Activated T-helper 1 cell treated with anti-CD3 and anti-CD28 coated beads, Interleukin-12 subunit alpha, Interleukin-12 subunit beta, Interleukin-2, Interleukin-4 antibody, amounts not matched to agents 30 ng/mL and 10 ng/mL and 1 ng/mL, durations not matched to agents 14 hours and 24 hours and 36 hours (primary cell): ENCODE measurements around the gene DIPK1B. TPM values are rescaled to one million over a fixed set of nuclear protein-coding genes. Genes with fewer than 3 reads are reported as not detected.

Experiments used
- DNase-seq: peaks from one replicate; pipeline ENCODE4 v3.0.0; 2021; ENCODE audit warnings: low spot score
- H3K27ac Mint-ChIP-seq: one replicate; pipeline ENCODE4 v1.8.0; 2021; ENCODE audit warnings: mild to moderate bottlenecking, mixed read lengths
- H3K27me3 Mint-ChIP-seq: one replicate; pipeline ENCODE4 v1.8.0; 2022; ENCODE audit warnings: mild to moderate bottlenecking, moderate library complexity, mixed read lengths; ENCODE audit not compliant: insufficient read depth
- H3K36me3 Mint-ChIP-seq: one replicate; pipeline ENCODE4 v1.8.0; 2021; ENCODE audit warnings: low read depth, mixed read lengths
- H3K4me1 Mint-ChIP-seq: one replicate; pipeline ENCODE4 v1.8.0; 2021; ENCODE audit warnings: low read depth, mixed read lengths
- H3K4me3 Mint-ChIP-seq: one replicate; pipeline ENCODE4 v1.8.0; 2021; ENCODE audit warnings: mild to moderate bottlenecking, moderate library complexity, mixed read lengths
- H3K9me3 Mint-ChIP-seq: one replicate; pipeline ENCODE4 v1.8.0; 2021; ENCODE audit warnings: mixed read lengths
- intact Hi-C: fragments of 100-400 bp; cut with micrococcal nuclease; formaldehyde crosslinking; loops from one replicate; pipeline ENCODE4 v1.15.1; 2024
- total RNA-seq: library from RNA; stranded (reverse); gene quantifications from 2 replicates; pipeline ENCODE4 v1.2.3, GENCODE V29; 2022

The DIPK1B gene
- total RNA-seq, 1 donor from 2014 or later = 0.88 TPM

DNA sequence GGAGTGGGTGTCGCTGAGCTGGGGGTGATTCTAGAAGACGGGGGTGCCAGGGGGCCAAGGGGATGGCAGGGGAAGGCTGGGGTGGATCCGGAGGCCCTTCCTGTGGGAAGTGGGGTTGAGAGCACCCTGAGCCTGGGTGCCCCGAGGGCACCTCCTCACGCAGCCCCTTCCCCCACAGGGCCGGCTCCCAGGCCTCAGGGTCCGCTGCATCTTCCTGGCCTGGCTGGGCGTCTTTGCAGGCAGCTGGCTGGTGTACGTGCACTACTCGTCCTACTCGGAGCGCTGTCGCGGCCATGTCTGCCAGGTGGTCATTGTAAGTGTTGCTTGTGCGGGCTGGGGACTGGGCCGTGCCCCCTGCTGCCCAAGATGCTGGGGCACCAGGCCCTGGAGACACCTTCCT is 5.0 kb downstream of the DIPK1B start:
- intact Hi-C loops = no loop called here
- Mint-ChIP-seq H3K4me1 (no peaks in the 10 kb centered on the region), H3K4me3 (no peak overlapping the region), H3K36me3 (peaks cover 3% of the 10 kb centered on the region), H3K27me3 (peaks cover 3% of the 10 kb centered on the region), H3K27ac (no peak overlapping the region), H3K9me3 (no peaks in the 10 kb centered on the region)
- no peak for DNase-seq

- peaks cover 5% of the 10 kb centered on the region for H3K36me3 Mint-ChIP-seq
- no peak for DNase-seq
- H3K4me3 Mint-ChIP-seq = no peak overlapping the region
- H3K27me3 Mint-ChIP-seq = no peaks in the 10 kb centered on the region
- H3K9me3 Mint-ChIP-seq = no peaks in the 10 kb centered on the region
- H3K4me1 Mint-ChIP-seq = no peaks in the 10 kb centered on the region
- intact Hi-C loops = no loop called here
- no peak overlapping the region for H3K27ac Mint-ChIP-seq
Measured at GRCh38 chr9:136718345-136719194, 6.2 kb downstream of the DIPK1B start.

- H3K36me3 Mint-ChIP-seq = peaks cover 12% of the 10 kb centered on the region
- intact Hi-C loops = no loop called here
- H3K27me3 Mint-ChIP-seq = no peaks in the 10 kb centered on the region
Measured at GRCh38 chr9:136719195-136719880, 7.0 kb downstream of the DIPK1B start.

DNA sequence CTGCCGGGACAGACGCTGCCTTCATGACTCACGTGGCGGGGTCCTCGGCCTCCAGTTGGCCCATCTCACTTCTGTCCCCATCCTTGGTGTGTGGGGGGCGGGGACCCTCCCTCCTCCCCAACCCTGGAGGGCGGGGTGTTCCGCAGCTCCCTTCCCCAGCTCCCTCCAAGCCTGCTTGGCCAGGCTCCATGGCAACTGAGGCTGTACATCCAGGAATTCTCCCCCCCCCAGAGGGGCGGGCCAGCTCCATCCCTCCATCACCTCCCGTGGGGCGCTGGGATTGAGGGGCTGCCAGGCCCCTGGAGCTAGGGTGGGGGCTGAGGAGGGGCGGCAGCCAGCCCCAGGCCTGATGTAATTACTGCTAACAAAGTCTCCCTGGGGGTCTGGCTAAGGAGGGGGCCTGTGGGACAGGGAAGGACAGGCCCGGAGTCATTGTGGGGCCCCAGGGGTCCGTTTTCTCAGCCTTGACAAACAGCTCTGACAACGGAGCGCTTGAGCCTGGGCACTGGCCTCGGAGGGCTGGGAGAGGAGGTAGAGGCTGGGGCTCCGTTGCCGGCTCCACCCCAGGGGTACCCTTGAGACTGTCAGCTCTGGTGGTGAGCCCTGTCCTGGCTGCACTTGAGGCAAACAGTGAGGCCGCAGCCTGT is 8.0 kb downstream of the DIPK1B start:
- Mint-ChIP-seq H3K4me1 (peaks cover 6% of the 10 kb centered on the region), H3K36me3 (peaks cover 13% of the 10 kb centered on the region), H3K27ac (no peak overlapping the region), H3K9me3 (no peaks in the 10 kb centered on the region), H3K4me3 (no peak overlapping the region), H3K27me3 (no peaks in the 10 kb centered on the region)
- DNase-seq = no peak
- intact Hi-C loops = no loop called here

More at GRCh38 chr9:136719195-136719880, 7.0 kb downstream of the DIPK1B start:
- no peak overlapping the region for H3K27ac Mint-ChIP-seq
- no peak for DNase-seq
- no peak overlapping the region for H3K4me3 Mint-ChIP-seq
- peaks cover 4% of the 10 kb centered on the region for H3K4me1 Mint-ChIP-seq
- H3K9me3 Mint-ChIP-seq = no peaks in the 10 kb centered on the region

GRCh38 chr9:136720898-136721338 is 8.5 kb downstream of the DIPK1B start:
- no peak overlapping the region for H3K27ac Mint-ChIP-seq
- intact Hi-C loops = no loop called here
- H3K9me3 Mint-ChIP-seq = no peaks in the 10 kb centered on the region
- H3K4me1 Mint-ChIP-seq = peaks cover 7% of the 10 kb centered on the region
- no peaks in the 10 kb centered on the region for H3K27me3 Mint-ChIP-seq
- H3K36me3 Mint-ChIP-seq = peaks cover 18% of the 10 kb centered on the region
- no peak overlapping the region for H3K4me3 Mint-ChIP-seq
- DNase-seq = no peak

DNA sequence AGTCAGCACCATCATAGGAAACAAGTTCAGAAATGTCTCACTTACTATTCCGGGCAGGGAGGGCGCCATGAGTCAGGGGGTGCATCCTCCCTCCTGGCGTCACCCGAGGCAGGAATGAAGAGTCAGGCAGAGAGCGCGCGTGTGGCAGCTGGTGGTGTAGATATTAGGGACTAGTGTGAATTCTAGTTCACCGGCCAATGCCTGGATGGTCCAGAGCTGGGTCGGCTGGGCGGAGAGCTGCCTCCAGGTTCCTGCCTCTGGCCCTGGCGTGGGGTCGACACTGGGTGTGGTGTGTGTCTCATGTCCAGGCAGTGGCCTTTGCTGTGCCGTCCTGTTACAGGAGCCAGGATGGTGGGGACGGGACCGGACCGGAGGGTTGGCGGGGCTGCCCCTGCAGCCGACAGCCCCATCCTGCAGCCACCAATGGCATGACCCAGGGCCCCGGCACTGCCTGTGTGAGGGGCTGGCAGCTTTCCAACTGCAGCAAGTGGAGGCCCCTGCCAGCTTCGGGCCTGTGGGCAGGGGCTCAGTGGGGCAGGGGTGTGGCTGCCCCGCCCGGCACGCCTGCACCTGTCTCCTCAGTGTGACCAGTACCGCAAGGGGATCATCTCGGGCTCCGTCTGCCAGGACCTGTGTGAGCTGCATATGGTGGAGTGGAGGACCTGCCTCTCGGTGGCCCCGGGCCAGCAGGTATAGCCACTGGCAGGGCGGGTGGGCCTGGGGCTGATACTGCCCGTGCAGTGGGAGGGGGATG is 9.1 kb downstream of the DIPK1B start:
- Mint-ChIP-seq H3K27ac (no peak overlapping the region), H3K4me3 (no peak overlapping the region), H3K9me3 (no peaks in the 10 kb centered on the region), H3K36me3 (peaks cover 21% of the 10 kb centered on the region), H3K27me3 (no peaks in the 10 kb centered on the region), H3K4me1 (peaks cover 13% of the 10 kb centered on the region)
- no peak for DNase-seq
- intact Hi-C loops = no loop called here

- no peak overlapping the region for H3K4me3 Mint-ChIP-seq
- no peak overlapping the region for H3K27ac Mint-ChIP-seq
- no peaks in the 10 kb centered on the region for H3K9me3 Mint-ChIP-seq
- intact Hi-C loops = no loop called here
- H3K4me1 Mint-ChIP-seq = peaks cover 18% of the 10 kb centered on the region
- H3K36me3 Mint-ChIP-seq = peaks cover 27% of the 10 kb centered on the region
- H3K27me3 Mint-ChIP-seq = no peaks in the 10 kb centered on the region
- no peak for DNase-seq
Measured at GRCh38 chr9:136722093-136722968, 10.0 kb downstream of the DIPK1B start.

- Mint-ChIP-seq H3K27me3 (no peaks in the 10 kb centered on the region), H3K4me3 (no peak overlapping the region), H3K9me3 (no peaks in the 10 kb centered on the region), H3K27ac (no peak overlapping the region), H3K36me3 (peaks cover 29% of the 10 kb centered on the region), H3K4me1 (peaks cover 18% of the 10 kb centered on the region)
- intact Hi-C loops = no loop called here
- DNase-seq = no peak
Measured at GRCh38 chr9:136722969-136723356, 10.6 kb downstream of the DIPK1B start.

- Mint-ChIP-seq H3K27ac (no peak overlapping the region), H3K4me1 (peaks cover 18% of the 10 kb centered on the region), H3K27me3 (no peaks in the 10 kb centered on the region), H3K9me3 (no peaks in the 10 kb centered on the region), H3K36me3 (peaks cover 29% of the 10 kb centered on the region), H3K4me3 (no peak overlapping the region)
- intact Hi-C loops = no loop called here
- DNase-seq = no peak
Measured at GRCh38 chr9:136723362-136723976, 11.1 kb downstream of the DIPK1B start.

DNA sequence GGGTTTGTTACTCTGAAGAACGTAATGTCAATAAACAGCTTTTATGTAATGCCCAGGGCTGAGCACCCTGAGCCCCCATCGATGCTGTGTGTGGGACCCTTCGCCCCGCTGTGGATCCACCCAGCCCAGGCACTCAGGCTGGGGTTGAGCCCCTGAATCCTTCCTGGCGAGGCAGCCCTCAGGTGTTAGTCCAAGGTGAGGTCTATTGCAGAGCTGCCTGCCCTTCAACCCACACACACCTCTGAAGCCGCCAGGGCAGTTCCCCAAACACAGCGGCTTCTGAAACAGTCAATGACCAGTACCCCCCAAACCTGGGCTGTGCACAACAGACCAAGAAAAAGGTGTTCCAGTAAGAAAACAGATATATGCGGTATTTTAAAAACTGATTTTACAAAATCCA is 11.6 kb downstream of the DIPK1B start:
- no peak overlapping the region for H3K4me3 Mint-ChIP-seq
- no peak for DNase-seq
- peaks cover 18% of the 10 kb centered on the region for H3K4me1 Mint-ChIP-seq
- intact Hi-C loops = no loop called here
- H3K27me3 Mint-ChIP-seq = no peaks in the 10 kb centered on the region
- H3K9me3 Mint-ChIP-seq = no peaks in the 10 kb centered on the region
- no peak overlapping the region for H3K27ac Mint-ChIP-seq
- H3K36me3 Mint-ChIP-seq = peaks cover 29% of the 10 kb centered on the region

- H3K36me3 Mint-ChIP-seq = peaks cover 29% of the 10 kb centered on the region
- H3K27me3 Mint-ChIP-seq = peaks cover 4% of the 10 kb centered on the region
- peaks cover 25% of the 10 kb centered on the region for H3K4me1 Mint-ChIP-seq
- H3K9me3 Mint-ChIP-seq = no peaks in the 10 kb centered on the region
- H3K27ac Mint-ChIP-seq = no peak overlapping the region
- DNase-seq = no peak
- H3K4me3 Mint-ChIP-seq = no peak overlapping the region
- intact Hi-C loops = loop anchor here (5.0 kb wide), 1 partner anchor 123 kb away; the partner anchor contains the start of gene PHPT1
Measured at GRCh38 chr9:136724772-136725171, 12.4 kb downstream of the DIPK1B start.
